HCT116 (cell line): ENCODE results near the gene UBAP1L. TPM values are rescaled to one million over a fixed set of nuclear protein-coding genes. Genes with fewer than 3 reads are reported as not detected.

Experiments
- ATAC-seq: fragments of 200-7000 bp; cut with Tn5 transposase; 2 replicates; pipeline ENCODE4 v1.9.1; 2020; ENCODE audit warnings: mild to moderate bottlenecking, moderate library complexity
- BruUV-seq: library from RNA; stranded (reverse); fragments of 400-500 nt; replicated peaks from 2 replicates; lab custom pipeline; 2021; lab: Mats Ljungman, UMichigan
- CTCF ChIA-PET: fragments of 300-600 bp; sonication (Branson Sonifier 250); formaldehyde crosslinking; loops from one replicate; lab custom pipeline; 2021; ENCODE audit warnings: antibody characterized with exemption; lab: Charles Lee
- POLR2A ChIA-PET: fragments of 300-600, 350-600 bp; sonication (Branson Sonifier 250); formaldehyde crosslinking; loops from one replicate; lab custom pipeline; 2021; ENCODE audit warnings: antibody characterized with exemption; lab: Charles Lee
- RAD21 ChIA-PET, 2 experiments: fragments of 300-600 bp; sonication (Branson Sonifier 250); formaldehyde crosslinking; loops; one replicate each; lab custom pipeline; 2023; ENCODE audit warnings: low total read pairs in 2 of 2; ENCODE audit not compliant: uncharacterized antibody in 2 of 2, unreplicated experiment in 2 of 2, low non-redundant PET in 1 of 2; lab: Charles Lee
- DNase-seq: peaks from one replicate; pipeline ENCODE4 v3.0.0-alpha.2; 2010; ENCODE audit warnings: low read depth, low spot score
- H2AFZ ChIP-seq: fragments of 200-600 bp; shearing (Covaris generic), sonication (generic); 2 replicates; pipeline ENCODE4 v1.6.1; 2017; ENCODE audit warnings: low read depth, mixed run types, mixed read lengths, antibody characterized with exemption, low read length; ENCODE audit not compliant: poor library complexity, severe bottlenecking
- H3K27ac ChIP-seq: 2 replicates; pipeline ENCODE4 v1.5.1; 2012; ENCODE audit warnings: low read depth, low read length
- H3K27me3 ChIP-seq: fragments of 200-600 bp; sonication (generic); 2 replicates; pipeline ENCODE4 v1.6.1; 2016; ENCODE audit warnings: mixed run types, low read length, mixed read lengths; ENCODE audit not compliant: insufficient read depth
- H3K36me3 ChIP-seq, 2 experiments: fragments of 200-500 bp in 1 of 2; fragments of 200-600 bp in 1 of 2; sonication (Bioruptor generic) in 1 of 2; sonication (generic) in 1 of 2; 2 replicates each; pipeline versions ENCODE4 v1.5.1 to v1.6.1; 2014 to 2016; ENCODE audit warnings: low read length in 2 of 2, inconsistent platforms in 1 of 2, mixed read lengths in 1 of 2, mixed run types in 1 of 2; ENCODE audit not compliant: insufficient read depth in 2 of 2, control insufficient read depth in 1 of 2
- H3K4me1 ChIP-seq, 2 experiments: fragments of 200-600 bp in 1 of 2; sonication (generic) in 1 of 2; 2 replicates each; pipeline versions ENCODE4 v1.5.1 to v1.6.1; 2012 to 2017; ENCODE audit warnings: low read length in 2 of 2, inconsistent platforms in 1 of 2, mild to moderate bottlenecking in 1 of 2, mixed read lengths in 1 of 2, mixed run types in 1 of 2, moderate library complexity in 1 of 2; ENCODE audit not compliant: insufficient read depth in 2 of 2, control insufficient read depth in 1 of 2
- H3K4me2 ChIP-seq: fragments of 200-600 bp; sonication (generic); 2 replicates; pipeline ENCODE4 v1.6.1; 2017; ENCODE audit warnings: mixed run types, low read length, mixed read lengths
- H3K4me3 ChIP-seq, 2 experiments: fragments of 200-600 bp in 1 of 2; sonication (generic) in 1 of 2; replicated peaks in 1 of 2; 2 replicates each; pipeline ENCODE4 v1.5.1; 2011 to 2016; ENCODE audit warnings: low read length in 2 of 2, control low read depth in 1 of 2, low read depth in 1 of 2, mild to moderate bottlenecking in 1 of 2, mixed read lengths in 1 of 2, mixed run types in 1 of 2
- H3K79me2 ChIP-seq: fragments of 200-600 bp; sonication (generic); 2 replicates; pipeline ENCODE4 v1.6.1; 2017; ENCODE audit warnings: mild to moderate bottlenecking, mixed run types, low read length, moderate library complexity, mixed read lengths; ENCODE audit not compliant: insufficient read depth
- H3K9ac ChIP-seq: fragments of 200-600 bp; sonication (generic); 2 replicates; pipeline ENCODE4 v1.6.1; 2016; ENCODE audit warnings: low read length, mixed read lengths
- H3K9me2 ChIP-seq: fragments of 200-600 bp; sonication (generic), shearing (Covaris generic); 2 replicates; pipeline ENCODE4 v1.6.1; 2017; ENCODE audit warnings: mixed run types, mild to moderate bottlenecking, moderate library complexity; ENCODE audit not compliant: insufficient read depth
- H3K9me3 ChIP-seq, 2 experiments: fragments of 200-500 bp in 1 of 2; fragments of 200-600 bp in 1 of 2; sonication (Bioruptor generic) in 1 of 2; sonication (generic) in 1 of 2; 2 replicates each; pipeline ENCODE4 v1.6.1; 2014 to 2017; ENCODE audit warnings: low read length in 2 of 2, mixed read lengths in 2 of 2, inconsistent platforms in 1 of 2, low read depth in 1 of 2, mild to moderate bottlenecking in 1 of 2, mixed run types in 1 of 2, moderate library complexity in 1 of 2; ENCODE audit not compliant: control insufficient read depth in 1 of 2, insufficient read depth in 1 of 2
- H4K20me1 ChIP-seq: fragments of 200-600 bp; sonication (generic), shearing (Covaris generic); 2 replicates; pipeline ENCODE4 v1.6.1; 2017; ENCODE audit warnings: mixed run types, mild to moderate bottlenecking, moderate library complexity; ENCODE audit not compliant: insufficient read depth
- EZH2phosphoT487 ChIP-seq: fragments of 200-600 bp; IDR thresholded peaks from 2 replicates; pipeline ENCODE4 v1.6.1; 2018; ENCODE audit warnings: antibody characterized with exemption, borderline replicate concordance
- REST ChIP-seq: IDR thresholded peaks from 2 replicates; pipeline ENCODE4 v1.6.1; 2012; ENCODE audit warnings: low read depth
- SIN3A ChIP-seq: IDR thresholded peaks from 2 replicates; pipeline ENCODE4 v1.6.1; 2012; ENCODE audit warnings: low read depth
- TCF7L2 ChIP-seq: IDR thresholded peaks from 2 replicates; pipeline ENCODE4 v1.7.0; 2011; ENCODE audit warnings: borderline replicate concordance, inconsistent platforms; ENCODE audit not compliant: insufficient read depth, insufficient read length; ENCODE audit errors: extremely low read depth
- YY1 ChIP-seq: IDR thresholded peaks from 2 replicates; pipeline ENCODE4 v1.6.1; 2011; ENCODE audit warnings: low read length, low read depth, moderate library complexity, mild to moderate bottlenecking; ENCODE audit not compliant: insufficient replicate concordance; ENCODE audit errors: extremely low read depth
- ZNF274 ChIP-seq: fragments of 200-500 bp; sonication (Bioruptor generic); IDR thresholded peaks from 2 replicates; pipeline ENCODE4 v1.6.1; 2014; ENCODE audit warnings: mild to moderate bottlenecking, low read depth, low read length, inconsistent platforms
- intact Hi-C: fragments of 100-400 bp; cut with micrococcal nuclease; formaldehyde crosslinking; loops from 2 replicates; pipeline ENCODE4 v1.10.0; 2022
- total RNA-seq: library from RNA; stranded (reverse); gene quantifications from one replicate; pipeline ENCODE4 v1.2.1, GENCODE V29; 2021; ENCODE audit not compliant: unreplicated experiment
- TF ChIP-seq, protein P1 (sequence below), 3 experiments: fragments of 200-600 bp in 1 of 3; sonication (generic) in 1 of 3; IDR thresholded peaks in 2 of 3; conservative IDR thresholded peaks in 1 of 3; 2 replicates each; pipeline ENCODE4 v1.5.1; 2012 to 2017; ENCODE audit warnings: low read depth in 2 of 3, low read length in 2 of 3, antibody characterized with exemption in 1 of 3, borderline replicate concordance in 1 of 3, control low read depth in 1 of 3, mild to moderate bottlenecking in 1 of 3, mixed read lengths in 1 of 3, mixed run types in 1 of 3, moderate library complexity in 1 of 3; ENCODE audit not compliant: insufficient read depth in 1 of 3
- TF ChIP-seq, protein P2 (sequence below): IDR thresholded peaks from 2 replicates; pipeline ENCODE4 v1.6.1; 2011; ENCODE audit warnings: mild to moderate bottlenecking, low read length, moderate library complexity; ENCODE audit not compliant: insufficient replicate concordance; ENCODE audit errors: extremely low read depth

UBAP1L gene
- total RNA-seq, 1 experiment from 2014 or later: 4.0 TPM

DNA sequence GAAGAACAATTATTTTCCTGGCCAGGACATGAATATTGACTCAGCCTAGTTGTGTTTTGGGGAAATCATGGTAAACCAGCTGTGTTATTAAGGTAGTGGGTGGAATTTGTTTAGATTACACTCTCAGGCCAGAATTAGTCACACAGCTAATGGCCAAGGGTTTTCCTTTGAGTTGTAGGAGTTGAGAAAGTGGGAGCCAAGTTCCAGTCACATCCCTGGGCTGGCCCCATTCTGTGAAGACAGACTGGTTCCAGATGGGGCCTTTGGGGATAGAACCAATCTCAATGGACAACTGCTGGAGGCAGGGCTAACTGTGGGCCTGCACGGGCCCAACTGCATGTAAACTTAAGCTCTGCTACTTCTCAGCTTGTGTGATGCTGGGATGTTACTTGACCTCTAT is 45.8 kb downstream of the UBAP1L start:
- intact Hi-C loops: no loop called here
- no peak for DNase-seq
- CTCF ChIA-PET: interaction anchor here (0.8 kb wide), 1 partner anchor 15 kb away, joined by 4 read pairs; no protein-coding TSS in a partner anchor
- Histone ChIP-seq H3K4me1 (no peaks in the 10 kb centered on the region), H3K36me3 (no peaks in the 10 kb centered on the region), H2AFZ (no peak overlapping the region), H3K79me2 (no peaks in the 10 kb centered on the region), H3K27me3 (no peaks in the 10 kb centered on the region), H4K20me1 (no peaks in the 10 kb centered on the region), H3K9me2 (no peaks in the 10 kb centered on the region), H3K9me3 (no peaks in the 10 kb centered on the region), H3K4me2 (no peak overlapping the region), H3K4me3 (no peak overlapping the region), H3K27ac (no peak overlapping the region), H3K9ac (no peak overlapping the region)
- RAD21 ChIA-PET: no interaction called here
- BruUV-seq: no TSS peak
- no peak for TF ChIP-seq ZNF274
- TF ChIP-seq EZH2phosphoT487: no peak
- TF ChIP-seq TCF7L2: no peak
- TF ChIP-seq, protein P1, sequence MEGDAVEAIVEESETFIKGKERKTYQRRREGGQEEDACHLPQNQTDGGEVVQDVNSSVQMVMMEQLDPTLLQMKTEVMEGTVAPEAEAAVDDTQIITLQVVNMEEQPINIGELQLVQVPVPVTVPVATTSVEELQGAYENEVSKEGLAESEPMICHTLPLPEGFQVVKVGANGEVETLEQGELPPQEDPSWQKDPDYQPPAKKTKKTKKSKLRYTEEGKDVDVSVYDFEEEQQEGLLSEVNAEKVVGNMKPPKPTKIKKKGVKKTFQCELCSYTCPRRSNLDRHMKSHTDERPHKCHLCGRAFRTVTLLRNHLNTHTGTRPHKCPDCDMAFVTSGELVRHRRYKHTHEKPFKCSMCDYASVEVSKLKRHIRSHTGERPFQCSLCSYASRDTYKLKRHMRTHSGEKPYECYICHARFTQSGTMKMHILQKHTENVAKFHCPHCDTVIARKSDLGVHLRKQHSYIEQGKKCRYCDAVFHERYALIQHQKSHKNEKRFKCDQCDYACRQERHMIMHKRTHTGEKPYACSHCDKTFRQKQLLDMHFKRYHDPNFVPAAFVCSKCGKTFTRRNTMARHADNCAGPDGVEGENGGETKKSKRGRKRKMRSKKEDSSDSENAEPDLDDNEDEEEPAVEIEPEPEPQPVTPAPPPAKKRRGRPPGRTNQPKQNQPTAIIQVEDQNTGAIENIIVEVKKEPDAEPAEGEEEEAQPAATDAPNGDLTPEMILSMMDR (IDR thresholded peaks at IDR 0.05 in 2 of 3, conservative IDR thresholded peaks at IDR 0.05 in 1 of 3; ENCODE audit: borderline replicate concordance in 1 of 3, insufficient read depth in 1 of 3, low read depth in 2 of 3, low read length in 2 of 3): no peak
- TF ChIP-seq SIN3A: no peak
- no peak for TF ChIP-seq YY1
- TF ChIP-seq, protein P2, sequence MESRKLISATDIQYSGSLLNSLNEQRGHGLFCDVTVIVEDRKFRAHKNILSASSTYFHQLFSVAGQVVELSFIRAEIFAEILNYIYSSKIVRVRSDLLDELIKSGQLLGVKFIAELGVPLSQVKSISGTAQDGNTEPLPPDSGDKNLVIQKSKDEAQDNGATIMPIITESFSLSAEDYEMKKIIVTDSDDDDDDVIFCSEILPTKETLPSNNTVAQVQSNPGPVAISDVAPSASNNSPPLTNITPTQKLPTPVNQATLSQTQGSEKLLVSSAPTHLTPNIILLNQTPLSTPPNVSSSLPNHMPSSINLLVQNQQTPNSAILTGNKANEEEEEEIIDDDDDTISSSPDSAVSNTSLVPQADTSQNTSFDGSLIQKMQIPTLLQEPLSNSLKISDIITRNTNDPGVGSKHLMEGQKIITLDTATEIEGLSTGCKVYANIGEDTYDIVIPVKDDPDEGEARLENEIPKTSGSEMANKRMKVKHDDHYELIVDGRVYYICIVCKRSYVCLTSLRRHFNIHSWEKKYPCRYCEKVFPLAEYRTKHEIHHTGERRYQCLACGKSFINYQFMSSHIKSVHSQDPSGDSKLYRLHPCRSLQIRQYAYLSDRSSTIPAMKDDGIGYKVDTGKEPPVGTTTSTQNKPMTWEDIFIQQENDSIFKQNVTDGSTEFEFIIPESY: no peak
- no peak for TF ChIP-seq REST
- POLR2A ChIA-PET: no interaction called here
- ATAC-seq: no peak
